Stimulated activated CD4-positive, alpha-beta T cell treated with anti-CD3 and anti-CD28 coated beads, Interleukin-12 subunit alpha, Interleukin-12 subunit beta, amount 100 ng/mL, for 24 hours (primary cell): ENCODE results near the gene ADAMTS12.
"Not testable (repeated sequence)": the region's sequence is repeated elsewhere in the genome, so short reads cannot be mapped to it uniquely, and the experiment has no call there.

Experiments
- DNase-seq, 2 experiments: peaks; one replicate each; pipeline ENCODE4 v3.0.0-alpha.2; 2020; ENCODE audit warnings: low read depth in 2 of 2

ADAMTS12 gene

GRCh38 chr5:33530183-33531036, 361.4 kb downstream of the ADAMTS12 start:
- DNase-seq = no peak

GRCh38 chr5:33527696-33528095, 364.1 kb downstream of the ADAMTS12 start:
- no peak for DNase-seq

GRCh38 chr5:33526755-33527154, 365.0 kb downstream of the ADAMTS12 start:
- no peak for DNase-seq

- no peak for DNase-seq
Observed at GRCh38 chr5:33524476-33524875, 367.3 kb downstream of the ADAMTS12 start.

- DNase-seq = no peak
Observed at GRCh38 chr5:33523208-33523771, 368.5 kb downstream of the ADAMTS12 start.

DNA sequence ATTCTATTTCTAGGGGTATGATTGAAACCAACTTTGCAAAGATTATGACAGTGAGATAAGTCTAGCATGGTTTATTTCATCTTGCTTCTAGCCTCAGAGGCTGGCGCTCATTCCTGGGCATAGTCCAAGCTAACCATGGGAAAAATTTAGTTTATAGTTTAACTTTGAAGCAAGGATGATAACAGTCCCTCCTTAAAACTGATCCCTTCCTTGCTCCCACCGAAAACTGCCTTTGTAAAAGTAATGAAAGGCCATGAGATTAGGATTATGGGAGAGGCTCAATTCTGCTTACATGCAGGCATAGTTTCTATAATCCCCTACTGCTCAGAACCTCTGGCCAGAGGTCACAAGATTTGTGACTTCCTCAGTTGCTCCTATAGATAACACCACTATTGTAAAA, 375.4 kb downstream of the ADAMTS12 start:
- DNase-seq = no peak

- not testable (repeated sequence) for DNase-seq
Observed at GRCh38 chr5:33515366-33515765, 376.4 kb downstream of the ADAMTS12 start.

DNA sequence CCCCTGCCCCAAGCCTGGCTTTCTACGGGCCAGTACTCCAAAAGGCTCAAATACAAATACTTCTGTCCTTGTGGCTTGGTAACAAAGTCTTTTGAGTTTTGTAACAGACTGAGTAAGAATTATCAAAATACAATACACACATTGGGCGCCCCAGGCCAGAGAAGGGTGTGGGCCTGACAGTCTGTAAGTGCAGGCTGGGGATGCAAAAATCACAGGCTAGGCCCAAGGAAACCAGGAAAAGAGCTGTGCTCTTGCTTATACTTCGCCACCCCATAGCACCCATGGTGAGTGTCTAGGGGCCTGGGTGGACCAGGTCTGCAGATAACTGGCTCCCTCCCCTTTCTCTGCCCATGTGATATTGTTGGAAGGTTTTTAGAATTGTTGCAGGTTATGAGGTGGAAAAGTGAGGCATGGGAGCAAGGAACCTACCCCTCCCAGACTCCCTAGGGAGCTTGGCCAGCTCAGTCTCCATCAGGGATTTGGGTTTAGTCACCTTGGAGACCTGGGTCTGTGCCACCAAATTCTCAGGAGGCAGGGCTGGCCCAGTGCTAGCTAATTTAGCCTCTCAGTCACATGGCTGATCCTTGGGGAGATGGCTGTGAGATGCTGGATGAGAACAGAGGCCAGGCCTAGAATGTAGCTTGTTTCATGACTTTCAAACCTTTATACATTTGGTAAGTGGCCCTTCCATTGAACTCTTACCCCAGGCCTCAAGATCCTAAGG, 378.2 kb downstream of the ADAMTS12 start:
- no peak for DNase-seq

DNA sequence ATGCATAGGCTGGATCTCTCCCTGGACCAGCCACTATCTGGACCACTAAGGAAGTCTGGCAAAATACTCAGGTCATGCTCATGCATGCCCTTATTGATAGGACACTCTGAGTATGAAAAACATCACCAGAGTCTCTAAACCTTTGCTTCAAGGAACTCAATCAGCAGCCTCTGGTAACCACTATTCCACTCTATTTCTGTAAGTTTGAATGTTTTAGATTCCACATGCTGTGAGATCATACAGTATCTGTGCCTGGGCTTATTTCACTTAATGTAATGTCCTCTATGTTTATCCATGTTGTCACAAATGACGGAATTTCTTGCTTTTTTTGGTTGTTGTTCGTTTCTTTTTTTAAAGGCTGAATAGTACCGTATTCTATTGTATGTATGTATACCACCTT, 382.8 kb downstream of the ADAMTS12 start:
- no peak for DNase-seq

GRCh38 chr5:33507426-33507825, 384.4 kb downstream of the ADAMTS12 start:
- no peak for DNase-seq

DNA sequence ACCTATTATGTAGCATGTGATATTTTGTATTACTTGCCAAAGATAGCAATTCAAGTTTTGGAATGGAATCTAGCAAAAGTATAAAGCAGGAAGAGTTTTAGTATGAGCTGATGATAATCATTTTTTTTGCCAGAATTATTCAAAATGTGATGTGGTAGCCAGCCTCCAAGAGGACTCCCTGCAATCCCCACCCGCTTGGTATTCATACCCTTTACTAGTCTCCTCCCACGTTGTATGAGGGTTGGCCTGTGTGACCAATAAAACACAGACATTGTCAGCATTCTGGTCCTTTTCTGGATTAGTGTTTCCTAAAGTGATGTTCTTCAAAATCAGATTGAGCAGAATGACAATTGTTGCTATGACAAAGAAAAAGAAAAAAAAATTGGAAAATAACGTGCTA, 387.2 kb downstream of the ADAMTS12 start:
- no peak for DNase-seq

DNA sequence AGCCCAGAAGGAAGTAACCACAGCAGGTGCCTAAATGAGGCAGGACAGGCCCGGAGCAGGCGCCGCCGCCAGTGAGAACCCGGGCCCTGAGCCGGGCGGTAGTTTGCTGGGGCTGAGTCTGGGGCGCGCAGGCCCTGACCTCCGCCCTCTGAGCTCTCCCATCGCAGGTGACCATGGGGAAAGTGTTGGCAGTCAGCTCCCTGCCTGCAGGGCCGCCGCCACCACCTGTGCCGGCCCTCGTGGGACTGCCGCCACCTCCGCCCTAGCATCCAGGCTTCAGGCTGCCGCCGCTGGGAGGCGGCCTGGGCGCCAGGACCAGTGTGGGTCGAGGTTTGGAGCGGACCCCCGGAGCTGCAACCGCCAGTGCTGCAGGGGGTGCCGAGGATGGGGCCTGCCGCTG, 389.9 kb downstream of the ADAMTS12 start:
- DNase-seq = no peak

GRCh38 chr5:33501260-33501659, 390.5 kb downstream of the ADAMTS12 start:
- DNase-seq = no peak

DNA sequence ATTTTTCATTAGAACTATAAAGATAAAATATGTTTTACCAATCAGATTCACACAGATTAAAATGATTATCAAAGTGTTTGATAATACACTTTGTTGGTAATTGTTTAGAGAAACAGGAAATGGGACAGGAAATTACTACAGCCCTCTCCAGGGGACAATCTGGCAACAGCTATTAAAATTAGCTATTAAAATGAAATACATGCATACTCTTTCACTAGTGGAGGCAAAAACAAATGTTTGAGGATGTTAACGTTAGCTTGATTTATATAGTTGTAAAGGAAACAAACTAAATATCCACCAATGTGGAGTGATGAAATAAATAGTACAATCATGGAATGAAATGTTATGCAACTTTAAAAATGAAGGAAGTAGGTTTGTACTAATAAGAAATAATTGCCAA, 397.3 kb downstream of the ADAMTS12 start:
- DNase-seq = no peak

DNA sequence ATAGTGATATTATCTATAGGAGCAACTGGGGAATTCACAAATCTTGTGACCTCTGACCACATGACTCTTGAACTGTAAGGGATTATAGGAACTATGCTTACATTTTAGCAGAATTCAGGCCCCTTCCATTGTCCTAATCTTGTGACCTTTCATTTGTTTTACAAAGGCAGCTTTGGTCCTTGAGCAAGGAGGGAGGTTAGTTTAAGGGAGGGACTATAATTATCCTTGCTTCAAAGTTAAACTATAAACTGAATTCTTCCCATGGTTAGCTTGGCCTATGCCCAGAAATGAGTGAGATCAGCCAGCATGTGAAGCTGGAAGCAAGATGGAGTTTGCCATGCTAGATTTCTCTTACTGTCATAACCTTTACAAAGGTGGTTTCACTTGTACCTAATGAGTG, 399.8 kb downstream of the ADAMTS12 start:
- no peak for DNase-seq

DNA sequence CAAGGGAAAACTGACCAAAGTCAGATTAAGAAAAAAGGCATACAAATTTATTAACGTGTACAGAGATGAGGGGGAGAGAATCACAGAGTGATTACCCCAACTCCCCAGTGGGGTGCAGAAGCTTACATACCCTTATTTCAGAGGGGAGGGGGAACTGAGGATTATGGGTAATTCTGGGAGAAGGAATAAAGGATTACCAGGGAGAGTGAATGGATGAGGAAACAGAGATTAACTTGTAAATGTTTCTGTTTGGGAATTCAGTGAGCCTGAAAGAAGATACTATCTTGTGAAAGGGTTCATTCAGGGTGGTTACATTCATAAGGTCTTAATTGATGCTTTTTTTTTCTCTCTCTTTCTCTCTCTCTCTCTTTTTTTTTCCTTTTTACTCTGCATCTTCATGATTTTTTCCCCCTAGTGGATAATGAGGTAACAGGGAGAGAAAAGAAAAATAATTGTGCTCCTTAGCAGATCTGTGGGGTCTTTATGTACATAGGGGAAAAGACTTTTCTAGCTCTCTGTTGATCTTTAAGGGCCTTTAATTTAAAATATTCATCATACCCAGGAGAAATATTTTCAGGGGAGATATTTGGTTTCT, 401.6 kb downstream of the ADAMTS12 start:
- DNase-seq = no peak

DNA sequence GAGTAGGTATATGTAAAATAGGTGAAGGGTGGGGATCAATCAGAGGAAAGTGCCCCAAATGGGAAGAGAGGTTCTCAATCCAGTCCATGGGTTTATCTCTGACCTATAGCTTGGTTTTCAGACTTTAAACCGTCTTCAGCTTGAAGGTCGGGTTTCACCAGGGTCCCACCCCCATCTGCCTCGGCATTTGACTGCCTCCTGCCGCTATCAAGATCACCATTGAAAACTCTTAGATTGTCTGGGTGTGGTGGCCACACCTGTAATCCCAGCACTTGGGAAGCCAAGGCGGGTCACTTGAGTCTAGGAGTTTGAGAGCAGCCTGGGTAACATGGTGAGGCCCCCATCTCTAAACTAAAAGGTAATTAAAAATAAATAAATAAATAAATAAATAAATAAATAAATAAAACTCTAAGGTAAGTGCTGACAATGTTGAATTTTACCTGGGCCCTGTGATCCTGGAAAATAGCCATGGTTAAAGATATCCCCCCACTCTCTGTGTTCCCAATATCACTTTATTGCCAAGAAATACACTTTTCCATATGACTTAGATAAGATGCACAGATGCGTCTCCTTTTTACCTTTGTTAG, 402.2 kb downstream of the ADAMTS12 start:
- no peak for DNase-seq

- DNase-seq = no peak
Observed at GRCh38 chr5:33488558-33489355, 403.0 kb downstream of the ADAMTS12 start.

DNA sequence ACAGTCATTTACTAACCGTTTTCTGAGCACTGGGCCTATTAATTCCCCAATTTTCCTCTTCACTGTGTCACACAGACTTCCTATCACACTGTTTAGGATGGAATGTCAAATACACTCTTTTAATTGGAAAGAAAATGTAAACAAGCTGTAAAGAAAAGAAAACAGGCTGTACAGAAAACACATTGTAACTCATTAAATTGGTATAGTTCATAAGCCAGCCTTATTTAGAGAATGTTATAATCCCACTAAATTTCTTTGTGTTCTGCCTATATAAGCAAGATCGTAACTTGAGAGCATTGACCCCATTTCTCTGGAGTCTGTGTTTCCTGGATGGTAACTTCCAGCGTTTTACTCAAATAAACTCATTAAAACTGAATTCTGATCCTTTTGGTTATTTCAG, 404.6 kb downstream of the ADAMTS12 start:
- no peak for DNase-seq

DNA sequence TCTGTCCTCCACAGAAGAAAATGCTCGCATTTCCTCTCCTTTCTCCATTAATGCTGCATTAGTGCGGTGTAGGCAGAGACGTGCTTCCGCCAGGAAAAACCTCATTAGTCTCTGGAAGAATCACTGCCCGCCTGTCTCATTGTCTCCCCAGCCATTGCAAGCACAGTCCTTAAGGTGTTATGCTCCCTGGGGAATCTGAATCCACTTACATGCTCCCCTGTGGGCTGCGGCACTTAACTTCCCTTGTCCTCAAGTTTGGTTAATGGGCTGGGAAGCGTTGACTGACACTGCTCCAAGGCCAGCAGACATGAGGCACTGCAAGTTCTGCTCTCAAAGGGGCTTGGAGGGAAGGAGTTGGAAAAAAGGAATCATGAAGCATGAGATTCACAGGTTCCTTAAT, 409.5 kb downstream of the ADAMTS12 start:
- DNase-seq = no peak

GRCh38 chr5:33480876-33481275, 410.9 kb downstream of the ADAMTS12 start:
- DNase-seq = no peak
